Measurements from ENCODE around the gene EVA1A.

The EVA1A gene

DNA sequence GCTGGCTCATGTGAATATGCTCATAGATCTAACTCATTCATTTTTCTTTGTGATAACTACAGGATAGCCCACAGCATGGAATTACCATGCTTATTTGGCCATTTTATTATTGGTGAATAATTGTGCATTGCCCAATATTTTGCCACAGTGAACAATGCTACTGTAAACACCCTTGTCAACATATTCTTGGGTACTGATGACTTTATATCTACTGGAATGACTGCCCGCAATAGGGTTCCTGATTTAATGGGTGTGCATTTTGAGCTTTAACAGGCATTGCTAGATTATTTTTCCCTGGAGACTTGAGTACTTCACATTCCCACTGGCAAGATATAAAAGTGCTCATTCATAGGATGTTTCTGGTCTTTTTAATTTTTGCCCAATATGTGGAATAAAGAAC lies 42.7 kb upstream of the EVA1A start (continued):
- TF ChIP-seq, protein P1, sequence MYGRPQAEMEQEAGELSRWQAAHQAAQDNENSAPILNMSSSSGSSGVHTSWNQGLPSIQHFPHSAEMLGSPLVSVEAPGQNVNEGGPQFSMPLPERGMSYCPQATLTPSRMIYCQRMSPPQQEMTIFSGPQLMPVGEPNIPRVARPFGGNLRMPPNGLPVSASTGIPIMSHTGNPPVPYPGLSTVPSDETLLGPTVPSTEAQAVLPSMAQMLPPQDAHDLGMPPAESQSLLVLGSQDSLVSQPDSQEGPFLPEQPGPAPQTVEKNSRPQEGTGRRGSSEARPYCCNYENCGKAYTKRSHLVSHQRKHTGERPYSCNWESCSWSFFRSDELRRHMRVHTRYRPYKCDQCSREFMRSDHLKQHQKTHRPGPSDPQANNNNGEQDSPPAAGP (tag by site-specific recombination; IDR thresholded peaks at IDR 0.05): no peak

DNA sequence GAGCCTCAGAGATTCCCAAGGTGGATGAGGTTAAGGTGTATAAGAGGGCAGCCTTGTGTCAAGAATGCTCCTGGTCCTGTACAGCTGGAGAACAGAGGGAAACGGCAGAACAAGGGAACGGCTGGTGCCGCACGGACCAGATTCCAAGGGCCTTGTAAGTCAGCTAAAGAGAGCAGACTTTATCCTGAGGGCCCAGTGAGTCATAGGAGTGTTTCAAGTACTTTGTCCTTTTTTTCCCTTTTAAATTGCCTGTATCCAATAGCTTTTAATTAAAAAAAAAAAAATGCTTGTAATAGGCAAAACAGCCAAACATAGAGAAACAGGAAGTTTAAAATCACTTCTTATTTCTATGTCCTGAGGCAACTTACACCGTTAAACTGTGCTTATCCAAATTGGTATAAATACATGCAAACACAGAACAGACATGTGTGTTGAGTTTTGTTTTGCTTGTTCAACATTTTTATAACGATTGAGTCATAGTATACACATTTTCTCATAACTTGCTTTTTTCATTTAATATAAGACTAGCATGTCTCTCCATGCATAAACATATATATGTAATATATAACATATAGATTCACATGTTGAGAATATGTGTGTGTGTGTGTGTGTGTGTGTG lies 42.1 kb upstream of the EVA1A start:
- ChIA-PET CTCF (interaction anchor here (0.6 to 5.4 kb wide), 4 partner anchors 27 to 535 kb away, joined by 5 to 48 read pairs (median 6); no protein-coding TSS in a partner anchor), POLR2A (interaction anchor here (0.6 kb wide), 1 partner anchor 66 kb away, joined by 3 read pairs; no protein-coding TSS in a partner anchor)

GRCh38 chr2:75600461-75601011 lies 39.8 kb upstream of the EVA1A start:
- no peak overlapping the region for H3K4me3 ChIP-seq (ENCODE audit: low read depth, low read length)
- ChIA-PET POLR2A (no interaction called here), CTCF (interaction anchor here (0.6 to 0.7 kb wide), 2 partner anchors 8 to 10 kb away, joined by 3 read pairs; no protein-coding TSS in a partner anchor)
- H3K36me3 ChIP-seq (ENCODE audit: control insufficient read depth in 2 of 2, insufficient read depth in 1 of 2, low read length in 2 of 2): no peaks in the 10 kb centered on the region
- H3K4me1 ChIP-seq (ENCODE audit: control insufficient read depth, insufficient read depth, low read length): no peaks in the 10 kb centered on the region
- no peak for TF ChIP-seq ZSCAN16 (tag by site-specific recombination; IDR thresholded peaks at IDR 0.05)
- no peak for TF ChIP-seq GLIS1 (tag by site-specific recombination; IDR thresholded peaks at IDR 0.05)
- no peak overlapping the region for H3K27ac ChIP-seq (ENCODE audit: extremely low read depth, low read depth, low read length)
- H3K9me3 ChIP-seq (ENCODE audit: control insufficient read depth, insufficient read depth, low read depth, low read length): no peaks in the 10 kb centered on the region

More for the DNA sequence above, 42.1 kb upstream of the EVA1A start:
- H3K9me3 ChIP-seq (ENCODE audit: control insufficient read depth, insufficient read depth, low read depth, low read length): no peaks in the 10 kb centered on the region
- H3K4me3 ChIP-seq (ENCODE audit: low read depth, low read length): no peak overlapping the region
- H3K36me3 ChIP-seq (ENCODE audit: control insufficient read depth in 2 of 2, insufficient read depth in 1 of 2, low read length in 2 of 2): no peaks in the 10 kb centered on the region
- TF ChIP-seq BCL11A (tag by site-specific recombination; IDR thresholded peaks at IDR 0.05; ENCODE audit: low read depth): no peak
- no peak for TF ChIP-seq ZNF596 (tag by site-specific recombination; IDR thresholded peaks at IDR 0.05)
- TF ChIP-seq TCF7L2 (IDR thresholded peaks at IDR 0.05; ENCODE audit: borderline replicate concordance, low read depth, low read length): no peak
- TF ChIP-seq REPIN1 (tag by site-specific recombination; IDR thresholded peaks at IDR 0.05; ENCODE audit: low read depth): no peak
- no peak for TF ChIP-seq ZNF76 (tag by site-specific recombination; IDR thresholded peaks at IDR 0.05; ENCODE audit: borderline replicate concordance, low read depth)
- no peak for TF ChIP-seq ZNF624 (tag by site-specific recombination; IDR thresholded peaks at IDR 0.05)
- H3K4me1 ChIP-seq (ENCODE audit: control insufficient read depth, insufficient read depth, low read length): no peaks in the 10 kb centered on the region
- no peak overlapping the region for H3K27ac ChIP-seq (ENCODE audit: extremely low read depth, low read depth, low read length)

DNA sequence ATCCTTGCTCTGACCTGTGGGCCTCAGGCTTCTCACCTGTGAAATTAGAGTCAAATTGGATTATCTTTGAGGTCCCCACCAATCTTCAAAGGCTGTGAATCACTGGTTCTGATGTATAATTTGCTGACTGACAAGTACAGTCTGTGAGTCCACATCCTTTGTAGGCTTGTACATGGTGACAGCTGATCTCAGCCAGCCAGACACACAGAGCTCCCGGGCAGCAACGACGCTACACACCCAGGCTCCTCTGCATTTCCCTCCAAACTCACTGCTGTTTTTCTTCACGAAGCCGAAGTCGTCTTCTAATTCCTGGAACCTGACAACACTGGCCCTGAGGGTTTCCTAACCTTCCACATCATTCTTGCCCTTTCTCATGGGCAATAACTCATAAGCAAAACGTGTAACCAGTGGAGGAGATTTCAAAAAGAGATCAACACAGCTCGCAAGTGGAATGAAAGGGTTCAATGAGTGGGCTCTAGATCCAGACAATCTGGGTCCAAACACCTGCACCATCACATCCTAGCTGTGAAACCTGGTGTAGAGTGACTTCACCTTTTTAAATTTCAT lies 37.9 kb upstream of the EVA1A start:
- no peaks in the 10 kb centered on the region for H3K36me3 ChIP-seq (ENCODE audit: control insufficient read depth in 2 of 2, insufficient read depth in 1 of 2, low read length in 2 of 2)
- ChIA-PET POLR2A (no interaction called here), CTCF (interaction anchor here (0.8 kb wide), 1 partner anchor 10 kb away, joined by 3 read pairs; no protein-coding TSS in a partner anchor)
- no peaks in the 10 kb centered on the region for H3K9me3 ChIP-seq (ENCODE audit: control insufficient read depth, insufficient read depth, low read depth, low read length)
- no peak overlapping the region for H3K4me3 ChIP-seq (ENCODE audit: low read depth, low read length)
- H3K4me1 ChIP-seq (ENCODE audit: control insufficient read depth, insufficient read depth, low read length): no peaks in the 10 kb centered on the region
- H3K27ac ChIP-seq (ENCODE audit: extremely low read depth, low read depth, low read length): no peak overlapping the region
- no peak for TF ChIP-seq ZNF184 (tag by site-specific recombination; IDR thresholded peaks at IDR 0.05)
- TF ChIP-seq, protein P2, sequence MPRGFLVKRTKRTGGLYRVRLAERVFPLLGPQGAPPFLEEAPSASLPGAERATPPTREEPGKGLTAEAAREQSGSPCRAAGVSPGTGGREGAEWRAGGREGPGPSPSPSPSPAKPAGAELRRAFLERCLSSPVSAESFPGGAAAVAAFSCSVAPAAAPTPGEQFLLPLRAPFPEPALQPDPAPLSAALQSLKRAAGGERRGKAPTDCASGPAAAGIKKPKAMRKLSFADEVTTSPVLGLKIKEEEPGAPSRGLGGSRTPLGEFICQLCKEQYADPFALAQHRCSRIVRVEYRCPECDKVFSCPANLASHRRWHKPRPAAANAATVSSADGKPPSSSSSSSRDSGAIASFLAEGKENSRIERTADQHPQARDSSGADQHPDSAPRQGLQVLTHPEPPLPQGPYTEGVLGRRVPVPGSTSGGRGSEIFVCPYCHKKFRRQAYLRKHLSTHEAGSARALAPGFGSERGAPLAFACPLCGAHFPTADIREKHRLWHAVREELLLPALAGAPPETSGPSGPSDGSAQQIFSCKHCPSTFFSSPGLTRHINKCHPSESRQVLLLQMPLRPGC (tag by site-specific recombination; IDR thresholded peaks at IDR 0.05): no peak
- TF ChIP-seq ZNF2 (tag by site-specific recombination; IDR thresholded peaks at IDR 0.05): no peak
- TF ChIP-seq GLI4 (tag by site-specific recombination; IDR thresholded peaks at IDR 0.05): no peak
- TF ChIP-seq ZNF623 (tag by site-specific recombination; IDR thresholded peaks at IDR 0.05): no peak
- TF ChIP-seq PATZ1 (tag by site-specific recombination; IDR thresholded peaks at IDR 0.05): no peak
- no peak for TF ChIP-seq ZNF37A (tag by site-specific recombination; IDR thresholded peaks at IDR 0.05)
- no peak for TF ChIP-seq ZNF16 (tag by site-specific recombination; IDR thresholded peaks at IDR 0.05; ENCODE audit: low read depth)
- TF ChIP-seq ZSCAN16 (tag by site-specific recombination; IDR thresholded peaks at IDR 0.05): no peak
- no peak for TF ChIP-seq SP2 (tag by site-specific recombination; IDR thresholded peaks at IDR 0.05)
- TF ChIP-seq, protein P1 (tag by site-specific recombination; IDR thresholded peaks at IDR 0.05): no peak
- no peak for TF ChIP-seq GLIS1 (tag by site-specific recombination; IDR thresholded peaks at IDR 0.05)
- TF ChIP-seq HIC1 (tag by site-specific recombination; IDR thresholded peaks at IDR 0.05): no peak
- TF ChIP-seq ZNF560 (tag by site-specific recombination; IDR thresholded peaks at IDR 0.05; ENCODE audit: borderline replicate concordance): no peak
